NCI-H774 (cell line): ENCODE data around the gene TRPT1.

ENCODE experiments used
- DNase-seq: peaks from one replicate; lab custom pipeline; 2025; lab: John Stamatoyannopoulos, UW

The TRPT1 gene

GRCh38 chr11:64225608-64226506 is at the start of gene TRPT1, which contains the start of gene NUDT22:
Gene TRPT1 (minus strand): TSS chr11:64226186. CDS start chr11:64225860, 326 bp downstream.
Gene NUDT22 (plus strand): TSS chr11:64226274. CDS start chr11:64226653, 379 bp downstream.
- peak; percentile 82 for DNase-seq

GRCh38 chr11:64275031-64275800 is 49.2 kb upstream of the TRPT1 start:
- no peak for DNase-seq

GRCh38 chr11:64269540-64270220 is 43.7 kb upstream of the TRPT1 start:
- peak; percentile 100 for DNase-seq

- DNase-seq, result no peak
Measured at GRCh38 chr11:64268893-64269539, 43.0 kb upstream of the TRPT1 start.

GRCh38 chr11:64268025-64268892 is 42.3 kb upstream of the TRPT1 start:
- DNase-seq, result no peak

GRCh38 chr11:64267207-64267945 is 41.4 kb upstream of the TRPT1 start:
- no peak for DNase-seq

GRCh38 chr11:64266339-64266738 is 40.4 kb upstream of the TRPT1 start:
- no peak for DNase-seq

- DNase-seq, result no peak
Measured at GRCh38 chr11:64265176-64266160, 39.5 kb upstream of the TRPT1 start.

GRCh38 chr11:64264371-64264852 is 38.4 kb upstream of the TRPT1 start:
- DNase-seq, result no peak

GRCh38 chr11:64263947-64264317 is 37.9 kb upstream of the TRPT1 start:
- DNase-seq, result no peak

GRCh38 chr11:64263021-64263946 is 37.3 kb upstream of the TRPT1 start:
- DNase-seq, result no peak

- no peak for DNase-seq
Measured at GRCh38 chr11:64262271-64263002, 36.5 kb upstream of the TRPT1 start.

GRCh38 chr11:64261556-64262080 is 35.6 kb upstream of the TRPT1 start:
- no peak for DNase-seq

GRCh38 chr11:64260147-64260708 is 34.2 kb upstream of the TRPT1 start:
- no peak for DNase-seq

GRCh38 chr11:64259533-64260067 is 33.6 kb upstream of the TRPT1 start:
- DNase-seq, result no peak

- no peak for DNase-seq
Measured at GRCh38 chr11:64258946-64259532, 33.1 kb upstream of the TRPT1 start.
